ENCODE measurements around the gene TIAM2. TPM values are rescaled to one million over a fixed set of nuclear protein-coding genes. Genes with fewer than 3 reads are reported as not detected.
A peak's percentile ranks its signal among the peaks of the same experiment; 100 is the strongest.

The TIAM2 gene
- total RNA-seq, 1 donor from 2014 or later: 18.1 TPM

DNA sequence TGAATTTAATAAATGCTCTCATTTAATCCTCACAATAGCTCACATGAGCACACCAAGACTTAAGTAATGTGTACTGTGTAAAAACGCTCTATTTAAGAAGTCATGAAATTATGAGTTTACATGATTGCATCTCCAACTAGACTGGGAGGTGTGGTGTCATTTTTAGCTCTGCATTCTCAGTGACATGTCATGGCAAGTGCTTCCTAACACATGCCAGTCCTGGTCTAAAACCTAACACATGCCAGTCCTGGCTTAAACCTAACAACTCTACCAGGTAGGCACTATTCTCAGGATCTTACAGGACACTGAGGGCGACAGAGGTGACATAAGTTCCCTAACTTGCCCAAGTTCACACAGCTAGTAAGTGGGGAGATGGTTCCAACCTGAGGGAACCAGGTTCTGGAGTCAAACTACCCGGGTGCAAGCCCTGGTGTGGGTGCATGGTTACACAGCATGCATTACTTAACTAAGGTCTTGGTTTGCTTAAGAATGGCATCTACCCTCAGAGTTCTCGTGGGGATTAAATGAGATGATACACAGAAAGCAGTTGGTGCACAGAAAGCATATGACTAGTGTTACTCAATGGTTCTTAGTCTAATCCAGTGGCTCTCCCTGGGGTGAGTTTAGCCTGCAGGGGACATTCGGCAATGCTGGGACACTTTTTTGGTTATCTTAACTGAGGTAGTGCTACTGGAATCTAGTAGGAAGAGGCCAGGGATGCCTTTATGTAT, 283.4 kb downstream of the TIAM2 start:
- Mint-ChIP-seq H3K36me3 (peaks cover 20% of the 10 kb centered on the region), H3K9me3 (no peaks in the 10 kb centered on the region), H3K27me3 (ENCODE audit: low read depth) (no peaks in the 10 kb centered on the region), H3K4me3 (no peak overlapping the region), H3K27ac (no peak overlapping the region), H3K4me1 (peaks cover 9% of the 10 kb centered on the region)
- TF ChIP-seq, protein P1, sequence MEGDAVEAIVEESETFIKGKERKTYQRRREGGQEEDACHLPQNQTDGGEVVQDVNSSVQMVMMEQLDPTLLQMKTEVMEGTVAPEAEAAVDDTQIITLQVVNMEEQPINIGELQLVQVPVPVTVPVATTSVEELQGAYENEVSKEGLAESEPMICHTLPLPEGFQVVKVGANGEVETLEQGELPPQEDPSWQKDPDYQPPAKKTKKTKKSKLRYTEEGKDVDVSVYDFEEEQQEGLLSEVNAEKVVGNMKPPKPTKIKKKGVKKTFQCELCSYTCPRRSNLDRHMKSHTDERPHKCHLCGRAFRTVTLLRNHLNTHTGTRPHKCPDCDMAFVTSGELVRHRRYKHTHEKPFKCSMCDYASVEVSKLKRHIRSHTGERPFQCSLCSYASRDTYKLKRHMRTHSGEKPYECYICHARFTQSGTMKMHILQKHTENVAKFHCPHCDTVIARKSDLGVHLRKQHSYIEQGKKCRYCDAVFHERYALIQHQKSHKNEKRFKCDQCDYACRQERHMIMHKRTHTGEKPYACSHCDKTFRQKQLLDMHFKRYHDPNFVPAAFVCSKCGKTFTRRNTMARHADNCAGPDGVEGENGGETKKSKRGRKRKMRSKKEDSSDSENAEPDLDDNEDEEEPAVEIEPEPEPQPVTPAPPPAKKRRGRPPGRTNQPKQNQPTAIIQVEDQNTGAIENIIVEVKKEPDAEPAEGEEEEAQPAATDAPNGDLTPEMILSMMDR (IDR thresholded peaks at IDR 0.05; ENCODE audit: unreplicated experiment): no peak
- no peak for DNase-seq (ENCODE audit: low spot score in 2 of 2, unreplicated experiment in 2 of 2)

DNA sequence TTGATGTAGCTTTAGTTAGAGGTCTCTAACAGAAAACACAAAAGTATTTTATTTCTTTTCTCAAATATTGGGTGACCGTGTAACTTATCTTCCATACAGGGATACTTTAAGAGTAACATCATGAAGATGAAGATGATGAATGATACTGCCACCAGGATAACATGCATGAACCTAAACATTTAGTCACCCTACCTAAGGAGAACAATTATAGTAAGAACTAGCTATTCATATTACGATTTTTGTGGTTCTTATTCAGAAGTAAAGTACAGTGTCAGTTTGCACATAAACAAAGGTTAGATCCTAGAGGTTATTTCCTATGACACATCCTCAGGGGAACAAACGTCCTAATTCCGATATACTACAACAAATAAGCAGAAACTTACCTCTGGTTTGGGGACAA, 289.7 kb downstream of the TIAM2 start:
- peaks cover 31% of the 10 kb centered on the region for H3K36me3 Mint-ChIP-seq
- no peak overlapping the region for H3K4me3 Mint-ChIP-seq
- peaks cover 15% of the 10 kb centered on the region for H3K4me1 Mint-ChIP-seq
- TF ChIP-seq, protein P1 (IDR thresholded peaks at IDR 0.05; ENCODE audit: unreplicated experiment): no peak
- DNase-seq (ENCODE audit: low spot score in 2 of 2, unreplicated experiment in 2 of 2): no peak
- no peak overlapping the region for H3K27ac Mint-ChIP-seq
- no peaks in the 10 kb centered on the region for H3K9me3 Mint-ChIP-seq
- no peaks in the 10 kb centered on the region for H3K27me3 Mint-ChIP-seq (ENCODE audit: low read depth)

DNA sequence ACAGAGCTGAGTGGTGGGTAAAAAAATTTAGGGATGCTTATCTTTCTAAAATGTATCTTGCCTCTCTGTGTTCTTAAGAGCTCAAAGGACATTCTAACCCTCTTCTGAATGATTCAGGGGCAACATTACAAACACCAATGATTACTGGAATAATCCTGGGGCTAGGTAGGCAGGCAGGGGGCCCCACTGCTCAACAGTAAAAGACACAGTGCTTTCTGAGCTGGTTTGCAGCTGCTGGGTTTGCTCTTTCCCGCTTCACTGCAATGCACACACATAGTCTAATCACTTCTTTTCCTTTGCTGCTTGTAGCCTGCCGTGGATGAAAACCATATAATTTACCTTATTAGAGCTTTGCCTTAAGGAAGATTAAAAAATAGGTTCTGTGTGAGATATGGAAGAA, 292.6 kb downstream of the TIAM2 start:
- peak overlapping the region; percentile 75 for H3K27ac Mint-ChIP-seq
- TF ChIP-seq, protein P1 (IDR thresholded peaks at IDR 0.05; ENCODE audit: unreplicated experiment): no peak

DNA sequence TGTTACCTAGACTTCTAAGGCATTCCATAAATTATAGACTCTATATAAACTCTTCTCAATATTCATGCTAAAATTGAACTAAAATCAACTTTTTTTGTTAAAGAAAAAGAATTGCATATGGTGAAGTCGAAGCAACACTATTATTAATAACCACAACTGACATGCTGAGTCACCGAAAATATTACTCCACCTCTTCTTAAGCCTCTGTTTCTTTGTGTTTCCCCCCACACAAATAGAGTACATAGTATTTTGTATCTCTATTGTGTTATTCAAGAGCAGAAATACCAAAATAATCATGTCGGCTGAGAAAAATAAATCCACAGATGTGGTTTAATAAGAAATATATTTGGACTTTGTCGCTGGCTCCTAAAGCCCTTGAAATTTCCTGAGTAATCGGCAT, 295.4 kb downstream of the TIAM2 start:
- no peaks in the 10 kb centered on the region for H3K9me3 Mint-ChIP-seq
- TF ChIP-seq, protein P1 (IDR thresholded peaks at IDR 0.05; ENCODE audit: unreplicated experiment): no peak
- peaks cover 15% of the 10 kb centered on the region for H3K4me1 Mint-ChIP-seq
- H3K27ac Mint-ChIP-seq: no peak overlapping the region
- no peak for DNase-seq (ENCODE audit: low spot score in 2 of 2, unreplicated experiment in 2 of 2)
- no peak overlapping the region for H3K4me3 Mint-ChIP-seq
- H3K27me3 Mint-ChIP-seq (ENCODE audit: low read depth): no peaks in the 10 kb centered on the region
- peaks cover 28% of the 10 kb centered on the region for H3K36me3 Mint-ChIP-seq

More for the DNA sequence above, 292.6 kb downstream of the TIAM2 start:
- no peaks in the 10 kb centered on the region for H3K9me3 Mint-ChIP-seq
- H3K36me3 Mint-ChIP-seq: peaks cover 38% of the 10 kb centered on the region
- no peaks in the 10 kb centered on the region for H3K27me3 Mint-ChIP-seq (ENCODE audit: low read depth)
- H3K4me1 Mint-ChIP-seq: peaks cover 15% of the 10 kb centered on the region
- H3K4me3 Mint-ChIP-seq: no peak overlapping the region
- DNase-seq (ENCODE audit: low spot score in 2 of 2, unreplicated experiment in 2 of 2): no peak

DNA sequence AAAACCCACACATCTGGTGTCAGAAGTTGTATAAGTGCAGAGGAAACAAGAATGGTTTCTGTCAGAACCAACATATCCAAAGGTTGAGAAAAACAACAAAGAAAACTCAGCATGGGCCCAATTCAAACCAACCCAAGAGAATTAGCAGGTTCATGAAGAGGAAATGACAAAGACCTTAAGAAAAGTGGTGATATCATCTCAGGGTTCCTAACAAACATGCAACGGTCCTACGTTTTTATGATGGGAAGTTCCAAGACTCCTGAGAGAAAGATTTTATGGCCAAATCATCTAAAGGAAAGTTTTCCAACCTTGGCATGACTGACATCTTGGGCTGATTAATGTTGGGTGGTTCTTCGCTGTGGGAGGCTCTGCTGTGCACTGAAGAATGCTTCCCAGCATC, 296.2 kb downstream of the TIAM2 start:
- no peak for DNase-seq (ENCODE audit: low spot score in 2 of 2, unreplicated experiment in 2 of 2)
- H3K9me3 Mint-ChIP-seq: no peaks in the 10 kb centered on the region
- peaks cover 15% of the 10 kb centered on the region for H3K4me1 Mint-ChIP-seq
- H3K27ac Mint-ChIP-seq: no peak overlapping the region
- no peak overlapping the region for H3K4me3 Mint-ChIP-seq
- TF ChIP-seq, protein P1 (IDR thresholded peaks at IDR 0.05; ENCODE audit: unreplicated experiment): no peak
- peaks cover 28% of the 10 kb centered on the region for H3K36me3 Mint-ChIP-seq
- H3K27me3 Mint-ChIP-seq (ENCODE audit: low read depth): no peaks in the 10 kb centered on the region

Data from mesothelial cell of epicardium (in vitro differentiated cells).